Keratinocyte (primary cell): ENCODE measurements around the gene FGF19.

Experiments
- CTCF ChIP-seq, 3 experiments: IDR thresholded peaks in 1 of 3; conservative IDR thresholded peaks in 1 of 3; optimal IDR thresholded peaks in 1 of 3; 2 replicates in 2 of 3; 3 replicates in 1 of 3; pipeline versions ENCODE3 to v1.5.1; 2011; ENCODE audit warnings: low read length in 3 of 3, mild to moderate bottlenecking in 3 of 3, moderate library complexity in 2 of 3, control low read depth in 1 of 3, inconsistent platforms in 1 of 3; ENCODE audit not compliant: insufficient read depth in 2 of 3; ENCODE audit errors: extremely low read depth in 1 of 3
- EZH2 ChIP-seq: IDR thresholded peaks from one replicate; pipeline ENCODE4 v1.6.1; 2012; ENCODE audit warnings: inconsistent platforms, mild to moderate bottlenecking, low read length, moderate library complexity

DNA sequence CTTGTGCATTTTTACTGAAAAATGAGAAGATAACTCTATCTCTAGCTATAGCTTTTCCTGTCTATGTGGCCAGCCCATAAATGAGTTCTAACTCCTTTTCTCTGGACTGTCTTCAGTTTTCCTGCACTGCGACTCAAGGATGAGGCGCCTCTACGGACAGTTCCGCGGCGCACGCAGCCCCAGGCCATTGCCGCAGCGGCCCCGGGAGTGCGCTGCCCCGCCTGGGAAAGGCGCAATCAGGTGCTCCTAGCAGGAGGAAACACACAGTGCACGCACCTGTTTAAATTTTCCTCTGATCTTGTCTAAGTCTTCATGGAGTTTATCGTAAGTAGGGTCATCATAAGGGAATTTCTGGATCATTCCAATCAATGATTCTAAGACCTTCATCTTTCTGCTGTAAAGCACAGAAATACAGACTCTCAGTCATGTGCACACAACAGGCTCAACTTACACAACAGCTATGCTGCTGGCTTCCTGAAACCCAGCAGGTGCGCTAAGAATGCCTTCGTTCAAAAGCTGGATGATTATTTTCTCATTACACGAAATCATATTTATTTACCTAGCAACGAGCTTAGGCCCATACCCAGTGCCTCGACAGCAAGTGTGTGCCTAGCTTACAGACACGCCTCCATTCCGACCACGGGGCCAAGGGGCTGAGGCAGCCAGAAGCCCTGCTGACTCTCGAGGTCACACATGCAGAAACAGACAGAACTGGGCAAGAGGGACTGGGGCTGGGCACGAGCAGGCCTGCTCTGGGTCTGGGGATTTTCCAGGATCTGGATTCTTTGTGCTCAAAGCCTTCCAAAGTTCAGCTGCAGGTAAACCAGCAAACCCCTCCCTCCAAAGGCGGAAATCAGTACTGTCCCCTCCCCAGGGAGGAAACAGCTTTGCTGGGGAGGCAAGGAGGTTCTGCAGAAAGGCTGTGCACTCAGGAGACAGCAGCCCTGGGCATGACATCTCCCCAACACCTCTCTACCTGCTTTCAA, 35.9 kb downstream of the FGF19 start:
- TF ChIP-seq CTCF (optimal IDR thresholded peaks at IDR 0.05 in 1 of 3, IDR thresholded peaks at IDR 0.05 in 1 of 3, conservative IDR thresholded peaks at IDR 0.05 in 1 of 3; ENCODE audit: extremely low read depth in 1 of 3, insufficient read depth in 2 of 3, low read length in 3 of 3) (no peak), EZH2 (no peak)
